Measurements from ENCODE around the gene SAMD13.

Gene SAMD13

DNA sequence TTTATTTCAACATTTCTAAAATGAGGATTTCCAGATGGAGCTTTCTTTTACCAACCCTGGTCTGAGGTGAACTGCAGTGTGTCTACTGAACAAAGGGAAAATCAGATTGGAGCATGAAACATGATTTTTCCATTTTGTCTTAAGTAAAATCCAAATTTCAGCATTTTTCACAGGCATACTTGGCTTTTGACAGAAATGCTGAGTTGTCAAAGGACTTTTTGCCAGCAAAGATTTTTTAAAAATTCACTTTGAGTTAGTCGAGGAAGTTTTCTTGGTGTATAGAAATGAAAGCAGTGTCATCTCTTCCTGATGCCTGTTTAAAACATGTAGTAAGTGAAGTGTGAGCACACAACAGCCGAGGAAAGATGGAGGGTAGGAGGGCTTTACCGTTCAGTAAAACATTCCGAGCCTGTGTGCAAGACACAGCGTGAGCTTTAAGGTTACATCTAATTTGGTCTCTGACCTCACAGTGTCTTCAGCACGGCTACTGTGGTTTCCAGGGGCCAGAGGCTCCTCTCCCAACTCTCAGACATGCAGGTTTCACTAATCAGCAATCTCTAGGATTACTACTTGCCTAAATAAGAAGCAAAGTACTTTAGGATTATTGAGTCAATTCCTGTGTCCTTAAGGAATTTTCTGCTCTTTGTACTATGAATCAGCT is 45.9 kb downstream of the SAMD13 start:
- TF ChIP-seq CTCF (IDR thresholded peaks at IDR 0.05; ENCODE audit: low read depth, low read length), result no peak
- no peak overlapping the region for H3K4me3 ChIP-seq (ENCODE audit: low read depth, low read length)
- in situ Hi-C loops (cut with HindIII; ENCODE audit: low sequenced_read_pairs), result no loop called here
- peak; percentile 8 for DNase-seq (ENCODE audit: low read depth, low spot score)

- H3K4me3 ChIP-seq (ENCODE audit: low read depth, low read length), result no peak overlapping the region
- peak; percentile 38 for DNase-seq (ENCODE audit: low read depth, low spot score)
- in situ Hi-C loops (cut with HindIII; ENCODE audit: low sequenced_read_pairs), result no loop called here
- no peak for TF ChIP-seq CTCF (IDR thresholded peaks at IDR 0.05; ENCODE audit: low read depth, low read length)
Measured at GRCh38 chr1:84347932-84348555, 46.5 kb downstream of the SAMD13 start.

DNA sequence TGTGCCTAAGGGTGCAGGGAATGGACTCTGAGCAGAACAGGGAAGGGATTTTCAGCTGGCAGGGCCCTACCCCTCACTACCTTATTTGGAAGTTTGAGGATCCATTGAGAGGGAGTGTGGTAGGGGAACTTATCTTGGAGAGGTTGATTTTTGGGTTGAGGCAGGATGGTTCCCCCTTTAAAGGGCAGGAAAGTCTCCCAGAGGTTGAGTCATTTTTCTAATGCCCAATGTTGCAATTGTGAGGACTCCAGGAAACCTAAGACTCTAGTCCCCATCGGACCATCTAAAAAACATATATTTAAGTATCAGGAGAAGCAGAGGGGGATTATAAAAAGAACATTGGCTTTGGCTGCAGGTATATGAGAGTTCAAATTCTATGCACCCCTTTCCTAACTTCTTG is 47.3 kb downstream of the SAMD13 start:
- no peak for DNase-seq (ENCODE audit: low read depth, low spot score)
- TF ChIP-seq CTCF (IDR thresholded peaks at IDR 0.05; ENCODE audit: low read depth, low read length), result no peak
- no peak overlapping the region for H3K4me3 ChIP-seq (ENCODE audit: low read depth, low read length)
- in situ Hi-C loops (cut with HindIII; ENCODE audit: low sequenced_read_pairs), result no loop called here

- no peak for TF ChIP-seq CTCF (IDR thresholded peaks at IDR 0.05; ENCODE audit: low read depth, low read length)
- in situ Hi-C loops (cut with HindIII; ENCODE audit: low sequenced_read_pairs), result no loop called here
- no peak for DNase-seq (ENCODE audit: low read depth, low spot score)
- no peak overlapping the region for H3K4me3 ChIP-seq (ENCODE audit: low read depth, low read length)
Measured at GRCh38 chr1:84350104-84350503, 48.6 kb downstream of the SAMD13 start.

DNA sequence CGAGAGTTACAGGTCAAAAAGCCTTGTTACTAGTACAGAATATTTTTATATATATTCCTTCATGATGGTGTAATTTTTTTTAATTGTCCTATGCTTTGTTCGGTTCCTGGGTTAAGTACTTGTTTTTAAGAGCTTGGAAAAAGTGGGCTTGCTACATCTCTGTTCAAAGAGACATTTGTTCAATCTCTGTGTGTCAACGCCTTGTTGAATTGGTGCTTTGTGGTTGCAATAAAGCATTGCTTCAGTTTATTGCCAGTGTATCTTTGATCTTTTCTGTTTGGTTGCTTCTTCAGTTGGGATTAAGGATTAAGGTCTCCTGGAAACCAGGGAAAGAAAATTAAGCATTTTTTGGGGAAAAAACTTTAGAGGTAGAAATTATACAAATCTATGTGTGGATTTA is 49.0 kb downstream of the SAMD13 start:
- no peak for DNase-seq (ENCODE audit: low read depth, low spot score)
- no peak overlapping the region for H3K4me3 ChIP-seq (ENCODE audit: low read depth, low read length)
- no peak for TF ChIP-seq CTCF (IDR thresholded peaks at IDR 0.05; ENCODE audit: low read depth, low read length)
- in situ Hi-C loops (cut with HindIII; ENCODE audit: low sequenced_read_pairs), result no loop called here

DNA sequence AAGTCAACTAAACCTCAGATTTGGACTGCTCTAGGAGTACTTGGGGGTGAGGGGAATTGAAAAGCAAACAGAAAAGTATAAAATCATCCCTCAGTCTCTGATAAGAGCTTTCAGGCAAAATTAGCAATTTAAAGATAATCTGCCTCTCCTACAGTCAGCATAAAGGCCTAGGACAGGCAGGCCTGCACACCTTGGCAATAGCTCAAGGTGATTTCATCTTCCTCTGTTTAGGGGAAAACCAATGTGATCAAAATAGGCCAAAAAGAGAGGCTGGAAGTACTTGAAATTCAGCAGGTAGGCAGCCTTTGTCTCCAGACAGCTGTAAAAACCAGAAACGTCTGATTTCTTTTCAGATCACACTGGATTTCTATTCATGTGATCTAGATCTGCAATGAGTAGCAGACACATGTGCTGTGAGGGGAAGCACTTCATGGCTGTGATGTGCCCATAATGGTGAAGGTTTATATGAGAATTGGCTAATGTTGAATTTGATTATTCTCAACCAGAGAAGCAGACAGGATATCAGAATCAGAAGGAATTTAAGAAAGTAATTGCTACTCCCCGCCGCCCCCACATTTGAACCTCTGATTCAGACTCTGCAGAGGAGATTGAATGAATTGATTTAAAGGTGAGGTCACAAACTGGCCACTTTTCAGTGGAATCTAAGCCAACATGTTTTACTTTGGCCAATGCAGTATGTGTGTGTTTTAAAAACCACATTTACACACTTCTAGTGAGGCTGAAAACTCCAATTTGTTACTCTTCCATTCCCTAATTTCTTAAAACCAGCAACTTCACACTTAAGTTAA is 51.0 kb downstream of the SAMD13 start:
- in situ Hi-C loops (cut with HindIII; ENCODE audit: low sequenced_read_pairs), result no loop called here
- DNase-seq (ENCODE audit: low read depth, low spot score), result peak; percentile 44

More for the DNA sequence above, 51.0 kb downstream of the SAMD13 start:
- no peak for TF ChIP-seq CTCF (IDR thresholded peaks at IDR 0.05; ENCODE audit: low read depth, low read length)
- no peak overlapping the region for H3K4me3 ChIP-seq (ENCODE audit: low read depth, low read length)

All from astrocyte of the spinal cord (primary cell).